Measurements from ENCODE around the gene LRRK1. TPM values are rescaled to one million over a fixed set of nuclear protein-coding genes. Genes with fewer than 3 reads are reported as not detected.

The LRRK1 gene
- 10 to 100 TPM in 1 of 4 donors, 1 to 10 TPM in 3; 7.1 to 29.3 (median 8.5) TPM for total RNA-seq

- peak; percentile 23 to 25 for DNase-seq
- Histone ChIP-seq H3K4me3 (replicated peaks in 1 of 3) (peak within 1 kb of the TSS; percentile 27 to 60 (median 42)), H3K4me1 (peaks cover 0 to 12% of the 10 kb centered on the region in 2 donors), H3K27ac (peak within 1 kb of the TSS in 2 of 3 donors; percentile 21 to 61), H3K9me3 (no peaks in the 10 kb centered on the region), H3K36me3 (no peaks in the 10 kb centered on the region), H3K27me3 (no peaks in the 10 kb centered on the region)
- 3 to 10% methylated on average over 13 to 33 of the region's 87 CpGs for WGBS, 2 donors
- TF ChIP-seq CTCF (IDR thresholded peaks at IDR 0.05) (peak in 1 of 6 experiments; percentile 6), POLR2A (IDR thresholded peaks at IDR 0.05) (peak in 1 of 2 donors; percentile 11)
- intact Hi-C loops (cut with DNase I) = loop anchor here (10.0 kb wide), 1 partner anchor 336 kb away; the partner anchor contains the start of gene CHSY1
Measured at GRCh38 chr15:100918690-100919480, at the start of gene LRRK1. Gene LRRK1, plus strand, starts transcription at chr15:100919357. Its CDS starts 5,276 bp downstream, at chr15:100924633.

- DNase-seq = peak; percentile 68 to 73
- WGBS, 2 donors = 35 to 49% methylated on average over 2 of the region's 2 CpGs
- intact Hi-C loops (cut with DNase I) = no loop called here
Measured at GRCh38 chr15:100873029-100873677, 46.0 kb upstream of the LRRK1 start.

GRCh38 chr15:100875495-100875894, 43.7 kb upstream of the LRRK1 start:
- 100% methylated on average over 2 of the region's 2 CpGs for WGBS, 2 donors
- peaks cover 3% of the 10 kb centered on the region for H3K27me3 ChIP-seq
- H3K27ac ChIP-seq = no peak overlapping the region
- intact Hi-C loops (cut with DNase I) = loop anchor here (5.0 kb wide), 1 partner anchor 248 kb away; no protein-coding TSS in a partner anchor
- no peak for DNase-seq
- H3K4me3 ChIP-seq (replicated peaks in 1 of 3) = no peak overlapping the region
- H3K36me3 ChIP-seq = no peaks in the 10 kb centered on the region
- TF ChIP-seq POLR2A (IDR thresholded peaks at IDR 0.05) = no peak
- no peak for TF ChIP-seq CTCF (IDR thresholded peaks at IDR 0.05)
- no peaks in the 10 kb centered on the region for H3K9me3 ChIP-seq
- peaks cover 0 to 14% of the 10 kb centered on the region in 2 donors for H3K4me1 ChIP-seq

More at GRCh38 chr15:100873029-100873677, 46.0 kb upstream of the LRRK1 start:
- TF ChIP-seq CTCF (IDR thresholded peaks at IDR 0.05) = peak; percentile 78 to 95 (median 90)
- TF ChIP-seq POLR2A (IDR thresholded peaks at IDR 0.05) = no peak
- no peak overlapping the region for H3K4me3 ChIP-seq (replicated peaks in 1 of 3)
- no peaks in the 10 kb centered on the region for H3K27me3 ChIP-seq
- H3K27ac ChIP-seq = no peak overlapping the region
- no peaks in the 10 kb centered on the region for H3K36me3 ChIP-seq
- no peaks in the 10 kb centered on the region for H3K9me3 ChIP-seq
- H3K4me1 ChIP-seq = no peaks in the 10 kb centered on the region

- Histone ChIP-seq H3K36me3 (no peaks in the 10 kb centered on the region), H3K27ac (no peak overlapping the region), H3K9me3 (no peaks in the 10 kb centered on the region), H3K4me1 (peaks cover 0 to 15% of the 10 kb centered on the region in 2 donors), H3K27me3 (peaks cover 3% of the 10 kb centered on the region), H3K4me3 (replicated peaks in 1 of 3) (no peak overlapping the region)
- WGBS, 2 donors = 92 to 98% methylated on average over 7 of the region's 7 CpGs
- TF ChIP-seq POLR2A (IDR thresholded peaks at IDR 0.05) = no peak
- TF ChIP-seq CTCF (IDR thresholded peaks at IDR 0.05) = no peak
- intact Hi-C loops (cut with DNase I) = loop anchor here (5.0 kb wide), 1 partner anchor 249 kb away; no protein-coding TSS in a partner anchor
- no peak for DNase-seq
Measured at GRCh38 chr15:100875976-100876375, 43.2 kb upstream of the LRRK1 start.

All from thyroid gland (tissue), 4 donors.